GM12874 (cell line): ENCODE results near the gene MED8.

Experiments
- TF ChIP-seq, protein P1 (sequence below): IDR thresholded peaks from 2 replicates; pipeline ENCODE4 v1.5.1; 2011; ENCODE audit warnings: low read depth, mild to moderate bottlenecking, control low read depth, low read length, moderate library complexity; ENCODE audit not compliant: insufficient read depth

The MED8 gene

DNA sequence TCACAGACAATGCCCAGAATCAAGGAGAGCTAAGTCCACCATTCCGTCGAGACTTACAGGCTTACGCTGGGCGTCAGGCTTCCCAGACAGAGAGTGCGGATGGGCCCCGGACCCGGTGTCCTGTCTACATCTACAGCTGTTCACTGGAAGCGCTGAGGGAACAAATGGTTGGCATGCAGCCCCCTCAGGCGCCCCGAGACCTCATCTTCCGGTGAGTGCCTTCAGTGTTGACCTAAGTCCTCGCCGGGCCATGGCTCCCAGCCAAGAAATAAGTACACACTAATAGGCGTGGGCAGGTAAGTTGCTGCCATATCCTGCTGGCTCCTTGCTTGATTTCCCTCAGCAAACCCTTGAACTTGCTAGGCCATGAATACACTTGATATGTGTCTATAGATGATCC, 37.9 kb upstream of the MED8 start:
- TF ChIP-seq, protein P1, sequence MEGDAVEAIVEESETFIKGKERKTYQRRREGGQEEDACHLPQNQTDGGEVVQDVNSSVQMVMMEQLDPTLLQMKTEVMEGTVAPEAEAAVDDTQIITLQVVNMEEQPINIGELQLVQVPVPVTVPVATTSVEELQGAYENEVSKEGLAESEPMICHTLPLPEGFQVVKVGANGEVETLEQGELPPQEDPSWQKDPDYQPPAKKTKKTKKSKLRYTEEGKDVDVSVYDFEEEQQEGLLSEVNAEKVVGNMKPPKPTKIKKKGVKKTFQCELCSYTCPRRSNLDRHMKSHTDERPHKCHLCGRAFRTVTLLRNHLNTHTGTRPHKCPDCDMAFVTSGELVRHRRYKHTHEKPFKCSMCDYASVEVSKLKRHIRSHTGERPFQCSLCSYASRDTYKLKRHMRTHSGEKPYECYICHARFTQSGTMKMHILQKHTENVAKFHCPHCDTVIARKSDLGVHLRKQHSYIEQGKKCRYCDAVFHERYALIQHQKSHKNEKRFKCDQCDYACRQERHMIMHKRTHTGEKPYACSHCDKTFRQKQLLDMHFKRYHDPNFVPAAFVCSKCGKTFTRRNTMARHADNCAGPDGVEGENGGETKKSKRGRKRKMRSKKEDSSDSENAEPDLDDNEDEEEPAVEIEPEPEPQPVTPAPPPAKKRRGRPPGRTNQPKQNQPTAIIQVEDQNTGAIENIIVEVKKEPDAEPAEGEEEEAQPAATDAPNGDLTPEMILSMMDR, result no peak

DNA sequence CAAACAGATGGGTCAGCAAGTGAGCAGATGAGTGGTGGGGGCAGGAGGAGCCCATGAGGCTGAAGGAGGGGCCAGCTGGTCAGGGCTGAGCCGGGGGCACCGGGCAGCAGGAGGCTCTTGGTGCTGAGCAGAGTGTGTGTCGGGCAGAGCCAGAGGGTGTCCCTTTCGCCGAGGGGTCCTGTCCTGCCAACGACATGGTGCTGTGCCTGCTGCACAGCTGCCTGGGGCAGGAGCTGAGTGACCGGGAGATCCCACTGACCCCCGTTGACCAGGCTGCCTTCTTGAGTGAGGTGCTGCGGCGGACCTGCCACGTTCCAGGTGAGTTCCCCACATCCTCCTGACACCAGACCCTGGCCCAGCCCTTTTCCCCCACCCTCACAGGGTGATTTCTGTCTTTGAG, 36.6 kb upstream of the MED8 start:
- TF ChIP-seq, protein P1, result no peak

DNA sequence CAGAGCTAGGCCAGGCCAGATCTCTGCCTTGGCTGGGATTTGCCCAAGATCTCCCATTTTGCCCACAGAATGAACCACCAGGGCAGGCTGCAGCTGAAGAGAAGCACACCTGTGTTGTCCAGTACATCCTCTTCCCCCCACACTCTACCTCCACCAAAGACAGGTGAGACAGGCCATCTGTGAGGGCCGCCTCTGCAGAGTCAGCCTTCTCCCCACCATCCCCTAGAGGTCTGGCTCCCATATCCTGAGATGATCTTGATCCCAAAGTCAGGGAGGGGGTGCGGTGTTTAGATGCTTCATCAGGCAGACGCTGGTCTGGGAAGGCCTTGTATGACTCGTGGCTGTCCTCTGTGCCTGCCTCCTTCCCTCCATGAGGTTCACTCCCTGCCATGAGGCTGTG, 35.4 kb upstream of the MED8 start:
- TF ChIP-seq, protein P1, result no peak

DNA sequence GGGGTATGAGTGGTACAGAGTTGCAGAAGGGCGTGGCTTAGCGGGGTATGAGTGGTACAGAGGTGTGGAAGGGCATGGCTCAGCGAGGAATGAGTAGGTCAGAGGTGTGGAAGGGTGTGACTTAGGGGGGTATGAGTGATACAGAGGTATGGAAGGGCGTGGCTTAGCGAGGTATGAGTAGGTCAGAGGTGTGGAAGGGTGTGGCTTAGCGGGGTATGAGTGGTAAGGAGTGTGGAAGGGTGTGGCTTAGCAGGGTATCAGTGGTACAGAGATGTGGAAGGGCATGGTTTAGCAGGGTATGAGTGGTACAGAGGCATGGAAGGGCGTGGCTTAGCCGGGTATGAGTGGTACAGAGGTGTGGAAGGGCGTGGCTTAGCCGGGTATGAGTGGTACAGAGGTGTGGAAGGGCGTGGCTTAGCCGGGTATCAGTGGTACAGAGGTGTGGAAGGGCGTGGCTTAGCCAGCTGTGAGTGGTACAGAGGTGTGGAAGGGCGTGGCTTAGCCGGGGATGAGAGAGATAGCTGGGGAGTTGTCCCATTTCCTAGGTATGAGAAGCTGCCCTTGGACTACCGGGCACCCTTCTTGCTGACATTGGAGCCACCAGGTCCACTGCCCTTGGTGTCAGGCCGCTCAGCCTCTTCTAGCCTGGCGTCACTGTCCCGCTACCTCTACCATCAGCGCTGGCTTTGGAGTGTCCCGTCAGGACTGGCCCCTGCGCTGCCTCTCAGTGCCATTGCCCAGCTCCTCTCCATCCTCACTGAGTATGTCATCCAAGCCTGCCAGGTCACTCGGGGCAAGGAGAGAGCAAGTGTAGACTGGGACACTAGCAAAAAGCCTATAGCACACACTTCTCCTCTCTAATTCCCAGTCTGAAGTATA, 34.3 kb upstream of the MED8 start:
- TF ChIP-seq, protein P1, result no peak

DNA sequence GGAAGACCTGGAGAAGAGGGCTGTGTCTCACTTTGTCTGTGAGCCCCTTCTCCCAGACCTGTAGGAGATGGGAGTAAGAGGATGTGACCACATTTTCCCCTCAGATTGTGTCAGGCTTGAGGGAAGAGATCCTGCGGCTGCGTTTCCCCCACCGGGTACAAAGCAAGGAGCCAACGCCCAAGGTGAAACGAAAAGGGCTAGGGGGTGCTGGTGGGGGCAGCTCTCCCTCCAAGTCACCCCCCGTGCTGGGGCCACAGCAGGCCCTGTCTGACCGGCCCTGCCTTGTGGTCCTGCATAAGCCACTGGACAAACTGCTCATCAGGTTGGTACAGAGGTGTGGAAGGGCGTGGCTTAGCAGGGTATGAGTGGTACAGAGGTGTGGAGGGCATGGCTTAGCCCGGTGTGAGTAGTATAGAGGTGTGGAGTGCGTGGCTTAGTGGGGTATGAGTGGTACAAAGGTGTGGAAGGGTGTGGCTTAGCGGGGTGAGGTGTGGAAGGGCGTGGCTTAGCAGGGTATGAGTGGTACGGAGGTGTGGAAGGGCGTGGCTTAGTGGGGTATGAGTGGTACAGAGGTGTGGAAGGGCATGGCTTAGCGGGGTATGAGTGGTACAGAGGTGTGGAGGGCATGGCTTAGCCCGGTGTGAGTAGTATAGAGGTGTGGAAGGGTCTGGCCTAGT, 33.5 kb upstream of the MED8 start:
- TF ChIP-seq, protein P1, result no peak

DNA sequence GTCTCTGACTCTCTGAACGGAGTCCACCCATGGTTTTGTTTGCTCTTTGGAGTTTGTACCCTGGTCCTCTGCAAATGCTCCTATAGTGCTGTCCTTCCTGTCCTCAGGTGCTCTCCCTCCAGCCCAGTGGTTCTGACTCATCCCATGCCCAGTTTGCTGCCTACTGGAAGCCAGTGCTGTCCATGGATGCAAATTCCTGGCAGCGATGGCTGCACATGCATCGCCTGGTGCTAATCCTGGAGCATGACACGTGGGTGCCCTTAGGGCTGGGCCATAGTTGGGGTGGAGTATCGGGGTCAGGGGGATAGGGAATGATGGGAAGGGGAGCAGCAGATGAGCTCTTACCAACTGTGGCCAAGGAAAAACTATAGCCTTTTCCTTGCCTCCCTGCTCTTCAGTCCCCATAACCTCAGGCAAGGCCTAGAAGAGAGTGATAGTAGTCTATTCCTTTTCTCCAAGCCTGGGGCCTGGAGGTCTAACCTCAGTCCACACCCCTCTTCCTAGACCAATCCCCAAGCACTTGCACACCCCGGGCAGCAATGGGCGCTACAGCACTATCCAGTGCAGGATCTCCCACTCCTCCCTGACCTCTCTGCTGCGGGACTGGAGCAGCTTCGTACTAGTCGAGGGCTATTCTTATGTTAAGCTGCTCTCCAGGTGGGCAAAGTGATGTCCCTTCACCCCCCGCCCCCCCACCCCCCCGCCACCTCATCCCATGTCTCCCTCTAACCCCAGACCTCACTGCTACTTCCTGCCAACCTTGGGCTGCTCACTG, 32.6 kb upstream of the MED8 start:
- TF ChIP-seq, protein P1, result no peak

DNA sequence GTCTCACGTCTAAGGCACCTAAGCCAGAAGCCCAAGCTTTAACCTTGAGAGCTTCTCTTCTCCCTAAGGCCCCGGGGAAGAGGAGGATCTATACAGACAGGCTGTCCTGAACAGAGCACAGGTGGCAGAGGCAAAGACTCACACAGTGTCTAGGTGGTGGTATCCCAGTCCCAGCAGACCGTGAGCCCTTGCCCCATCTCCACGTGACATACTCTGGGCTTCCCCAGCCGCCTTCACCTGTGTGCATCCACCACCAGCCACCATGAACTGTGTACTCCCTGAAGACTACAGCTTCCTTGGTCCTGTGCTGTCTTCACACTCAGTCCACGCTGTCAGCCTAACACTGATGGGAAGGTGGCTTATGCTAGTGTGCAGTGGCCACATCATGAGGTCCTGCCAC, 31.8 kb upstream of the MED8 start:
- TF ChIP-seq, protein P1, result no peak
